Parathyroid adenoma (tissue), 2 donors: ENCODE measurements around the gene PLEKHA7.
A peak's percentile ranks its signal among the peaks of the same experiment; 100 is the strongest.

Source experiments
- H2AFZ ChIP-seq: fragments of 300-600 bp; sonication (generic); one replicate; pipeline ENCODE4 v1.7.0; 2017; ENCODE audit warnings: antibody characterized with exemption, mild to moderate bottlenecking
- H3K27ac ChIP-seq: fragments of 300-600 bp; sonication (generic); one replicate; pipeline ENCODE4 v1.7.0; 2017
- H3K27me3 ChIP-seq: fragments of 300-600 bp; sonication (generic); one replicate; pipeline ENCODE4 v1.7.0; 2017; ENCODE audit warnings: low read length; ENCODE audit not compliant: control insufficient read depth, insufficient read depth
- H3K36me3 ChIP-seq: fragments of 300-600 bp; sonication (generic); one replicate; pipeline ENCODE4 v1.7.0; 2017; ENCODE audit warnings: low read length; ENCODE audit not compliant: control insufficient read depth, insufficient read depth
- H3K4me1 ChIP-seq: fragments of 300-600 bp; sonication (generic); one replicate; pipeline ENCODE4 v1.7.0; 2017; ENCODE audit warnings: control low read depth
- H3K4me2 ChIP-seq: fragments of 300-600 bp; sonication (generic); one replicate; pipeline ENCODE4 v1.7.0; 2017; ENCODE audit warnings: low read length
- H3K4me3 ChIP-seq: fragments of 300-600 bp; sonication (generic); one replicate; pipeline ENCODE4 v1.7.0; 2017; ENCODE audit warnings: low read depth, low read length
- H3K79me2 ChIP-seq: fragments of 300-600 bp; sonication (generic); one replicate; pipeline ENCODE4 v1.7.0; 2017; ENCODE audit warnings: control low read depth
- H3K9ac ChIP-seq: fragments of 300-600 bp; sonication (generic); one replicate; pipeline ENCODE4 v1.7.0; 2017; ENCODE audit warnings: mild to moderate bottlenecking
- H3K9me3 ChIP-seq: fragments of 300-600 bp; sonication (generic); one replicate; pipeline ENCODE4 v1.7.0; 2017; ENCODE audit warnings: low read length; ENCODE audit not compliant: control insufficient read depth
- TF ChIP-seq, protein P1 (sequence below): fragments of 300-600 bp; sonication (generic); IDR thresholded peaks from one replicate; pipeline ENCODE4 v1.7.0; 2017; ENCODE audit warnings: antibody characterized with exemption, mild to moderate bottlenecking
- donor health status: primary hyperparathyroidism.

The PLEKHA7 gene

DNA sequence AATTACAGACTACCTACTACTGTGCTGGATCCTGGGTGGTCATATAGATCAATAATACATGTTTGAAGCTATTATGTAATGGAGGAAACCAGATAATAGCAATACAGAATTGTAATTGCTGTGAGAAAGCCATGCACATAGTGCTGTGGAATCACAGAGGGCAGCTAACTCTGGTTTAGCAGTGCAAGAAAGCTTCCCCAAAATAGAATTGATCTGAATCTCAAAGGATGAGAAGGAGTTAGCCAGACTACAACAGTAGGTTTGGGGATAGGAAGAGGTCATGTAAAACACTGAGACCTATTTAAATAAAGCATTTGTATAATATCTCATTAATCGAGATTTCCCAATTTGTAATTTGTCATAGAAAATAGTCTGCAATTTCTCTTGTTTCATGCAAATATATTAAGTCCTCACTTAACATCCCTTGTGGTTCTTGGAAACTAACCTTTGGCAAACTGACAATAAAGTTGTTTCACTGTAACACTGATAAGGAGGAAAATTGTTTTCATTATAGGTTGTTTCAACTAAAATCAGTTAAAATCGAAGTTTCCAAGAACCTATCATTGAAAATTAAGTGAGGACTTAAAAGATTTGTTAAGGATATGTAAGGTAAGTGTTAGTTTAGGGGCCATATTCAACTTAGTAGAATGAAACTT is 268.1 kb downstream of the PLEKHA7 start:
- no peak overlapping the region for H2AFZ ChIP-seq
- no peaks in the 10 kb centered on the region for H3K27me3 ChIP-seq
- H3K4me1 ChIP-seq, result peaks cover 2% of the 10 kb centered on the region
- H3K9ac ChIP-seq, result no peak overlapping the region
- no peaks in the 10 kb centered on the region for H3K9me3 ChIP-seq
- H3K4me2 ChIP-seq, result no peak overlapping the region
- peaks cover 9% of the 10 kb centered on the region for H3K79me2 ChIP-seq
- no peaks in the 10 kb centered on the region for H3K36me3 ChIP-seq
- TF ChIP-seq, protein P1, sequence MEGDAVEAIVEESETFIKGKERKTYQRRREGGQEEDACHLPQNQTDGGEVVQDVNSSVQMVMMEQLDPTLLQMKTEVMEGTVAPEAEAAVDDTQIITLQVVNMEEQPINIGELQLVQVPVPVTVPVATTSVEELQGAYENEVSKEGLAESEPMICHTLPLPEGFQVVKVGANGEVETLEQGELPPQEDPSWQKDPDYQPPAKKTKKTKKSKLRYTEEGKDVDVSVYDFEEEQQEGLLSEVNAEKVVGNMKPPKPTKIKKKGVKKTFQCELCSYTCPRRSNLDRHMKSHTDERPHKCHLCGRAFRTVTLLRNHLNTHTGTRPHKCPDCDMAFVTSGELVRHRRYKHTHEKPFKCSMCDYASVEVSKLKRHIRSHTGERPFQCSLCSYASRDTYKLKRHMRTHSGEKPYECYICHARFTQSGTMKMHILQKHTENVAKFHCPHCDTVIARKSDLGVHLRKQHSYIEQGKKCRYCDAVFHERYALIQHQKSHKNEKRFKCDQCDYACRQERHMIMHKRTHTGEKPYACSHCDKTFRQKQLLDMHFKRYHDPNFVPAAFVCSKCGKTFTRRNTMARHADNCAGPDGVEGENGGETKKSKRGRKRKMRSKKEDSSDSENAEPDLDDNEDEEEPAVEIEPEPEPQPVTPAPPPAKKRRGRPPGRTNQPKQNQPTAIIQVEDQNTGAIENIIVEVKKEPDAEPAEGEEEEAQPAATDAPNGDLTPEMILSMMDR, result no peak
- H3K27ac ChIP-seq, result no peak overlapping the region
- no peak overlapping the region for H3K4me3 ChIP-seq

- no peaks in the 10 kb centered on the region for H3K27me3 ChIP-seq
- H3K4me3 ChIP-seq, result no peak overlapping the region
- H2AFZ ChIP-seq, result no peak overlapping the region
- H3K27ac ChIP-seq, result no peak overlapping the region
- H3K4me1 ChIP-seq, result peaks cover 6% of the 10 kb centered on the region
- TF ChIP-seq, protein P1, result no peak
- no peaks in the 10 kb centered on the region for H3K36me3 ChIP-seq
- H3K4me2 ChIP-seq, result no peak overlapping the region
- H3K9ac ChIP-seq, result no peak overlapping the region
- no peaks in the 10 kb centered on the region for H3K9me3 ChIP-seq
- H3K79me2 ChIP-seq, result peaks cover 21% of the 10 kb centered on the region
Observed at GRCh38 chr11:16744128-16744725, 270.0 kb downstream of the PLEKHA7 start.

GRCh38 chr11:16743478-16743877 is 270.7 kb downstream of the PLEKHA7 start:
- Histone ChIP-seq H3K9me3 (no peaks in the 10 kb centered on the region), H2AFZ (no peak overlapping the region), H3K27ac (no peak overlapping the region), H3K4me2 (no peak overlapping the region), H3K27me3 (no peaks in the 10 kb centered on the region), H3K79me2 (peaks cover 29% of the 10 kb centered on the region), H3K9ac (no peak overlapping the region), H3K4me3 (no peak overlapping the region), H3K36me3 (no peaks in the 10 kb centered on the region), H3K4me1 (peaks cover 6% of the 10 kb centered on the region)
- TF ChIP-seq, protein P1, result no peak

DNA sequence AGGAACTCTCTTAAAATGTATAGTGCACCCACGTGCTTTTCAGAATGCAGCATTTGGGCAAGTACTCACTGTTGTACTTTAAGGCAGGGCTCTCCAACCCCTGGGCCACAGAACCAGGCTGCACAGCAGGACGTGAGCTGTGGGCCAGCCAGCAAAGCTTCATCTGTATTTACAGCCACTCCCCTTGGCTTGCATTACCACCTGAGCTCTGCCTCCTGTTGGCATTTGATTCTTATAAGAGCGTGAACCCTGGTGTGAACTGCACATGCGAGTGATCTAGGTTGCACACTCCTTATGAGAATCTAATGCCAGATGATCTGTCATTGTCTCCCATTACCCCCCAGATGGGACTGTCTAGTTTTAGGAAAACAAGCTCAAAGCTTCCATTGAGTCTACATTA is 272.7 kb downstream of the PLEKHA7 start:
- Histone ChIP-seq H3K27me3 (no peaks in the 10 kb centered on the region), H3K9me3 (no peaks in the 10 kb centered on the region), H3K27ac (no peak overlapping the region), H3K4me3 (no peak overlapping the region), H3K4me2 (peak overlapping the region; percentile 22), H3K9ac (no peak overlapping the region), H2AFZ (no peak overlapping the region), H3K79me2 (peaks cover 29% of the 10 kb centered on the region), H3K36me3 (no peaks in the 10 kb centered on the region), H3K4me1 (peaks cover 6% of the 10 kb centered on the region)
- TF ChIP-seq, protein P1, result no peak
